Measurements from ENCODE around the gene TNFRSF11A.

GRCh38 chr18:62279561-62279960 is 45.5 kb upstream of the TNFRSF11A start:
- TF ChIP-seq, protein P1, sequence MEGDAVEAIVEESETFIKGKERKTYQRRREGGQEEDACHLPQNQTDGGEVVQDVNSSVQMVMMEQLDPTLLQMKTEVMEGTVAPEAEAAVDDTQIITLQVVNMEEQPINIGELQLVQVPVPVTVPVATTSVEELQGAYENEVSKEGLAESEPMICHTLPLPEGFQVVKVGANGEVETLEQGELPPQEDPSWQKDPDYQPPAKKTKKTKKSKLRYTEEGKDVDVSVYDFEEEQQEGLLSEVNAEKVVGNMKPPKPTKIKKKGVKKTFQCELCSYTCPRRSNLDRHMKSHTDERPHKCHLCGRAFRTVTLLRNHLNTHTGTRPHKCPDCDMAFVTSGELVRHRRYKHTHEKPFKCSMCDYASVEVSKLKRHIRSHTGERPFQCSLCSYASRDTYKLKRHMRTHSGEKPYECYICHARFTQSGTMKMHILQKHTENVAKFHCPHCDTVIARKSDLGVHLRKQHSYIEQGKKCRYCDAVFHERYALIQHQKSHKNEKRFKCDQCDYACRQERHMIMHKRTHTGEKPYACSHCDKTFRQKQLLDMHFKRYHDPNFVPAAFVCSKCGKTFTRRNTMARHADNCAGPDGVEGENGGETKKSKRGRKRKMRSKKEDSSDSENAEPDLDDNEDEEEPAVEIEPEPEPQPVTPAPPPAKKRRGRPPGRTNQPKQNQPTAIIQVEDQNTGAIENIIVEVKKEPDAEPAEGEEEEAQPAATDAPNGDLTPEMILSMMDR (IDR thresholded peaks at IDR 0.05) = no peak
- TF ChIP-seq EZH2 (IDR thresholded peaks at IDR 0.05; ENCODE audit: borderline replicate concordance, insufficient read depth, low read depth, low read length, poor library complexity, severe bottlenecking) = no peak

Measured in B cell (primary cell).